Mammary epithelial cell (primary cell): ENCODE data around the gene OGFOD1.

Experiments used
- CTCF ChIP-seq, 2 donors: IDR thresholded peaks in 1 of 2; conservative IDR thresholded peaks in 1 of 2; 2 replicates each; pipeline ENCODE4 v1.5.1; 2011 to 2012; ENCODE audit warnings: inconsistent platforms in 2 of 2, low read length in 2 of 2, mild to moderate bottlenecking in 2 of 2, control low read depth in 1 of 2, low read depth in 1 of 2; ENCODE audit not compliant: insufficient read depth in 1 of 2; ENCODE audit errors: extremely low read depth in 1 of 2
- EZH2 ChIP-seq: IDR thresholded peaks from 2 replicates; pipeline ENCODE4 v1.6.1; 2012; ENCODE audit warnings: low read length, inconsistent platforms, borderline replicate concordance

- no peak for TF ChIP-seq CTCF (conservative IDR thresholded peaks at IDR 0.05 in 1 of 2, IDR thresholded peaks at IDR 0.05 in 1 of 2; ENCODE audit: extremely low read depth in 1 of 2, insufficient read depth in 1 of 2, low read depth in 1 of 2, low read length in 2 of 2)
- TF ChIP-seq EZH2: no peak
Measured at GRCh38 chr16:56466344-56466743, 15.0 kb downstream of the OGFOD1 start.
